HUES6 (cell line): ENCODE results near the gene INSIG1.
A peak's percentile ranks its signal among the peaks of the same experiment; 100 is the strongest.

Experiments used
- H3K27ac ChIP-seq: 2 replicates; pipeline ENCODE4 v1.7.0; 2013; ENCODE audit warnings: low read depth, mild to moderate bottlenecking, low read length, inconsistent platforms
- H3K27me3 ChIP-seq: 2 replicates; pipeline ENCODE4 v1.6.1; 2013; ENCODE audit warnings: low read length; ENCODE audit not compliant: control insufficient read depth, insufficient read depth
- H3K36me3 ChIP-seq: 2 replicates; pipeline ENCODE4 v1.6.1; 2013; ENCODE audit warnings: low read length; ENCODE audit not compliant: control insufficient read depth, insufficient read depth
- H3K4me1 ChIP-seq: 2 replicates; pipeline ENCODE4 v1.6.1; 2013; ENCODE audit warnings: low read length; ENCODE audit not compliant: control insufficient read depth, insufficient read depth
- H3K4me3 ChIP-seq: 2 replicates; pipeline ENCODE4 v1.5.1; 2013; ENCODE audit warnings: low read depth, low read length
- H3K9ac ChIP-seq: one replicate; pipeline ENCODE4 v1.6.1; 2013; ENCODE audit warnings: mild to moderate bottlenecking, low read length
- H3K9me3 ChIP-seq: 2 replicates; pipeline ENCODE4 v1.6.1; 2013; ENCODE audit warnings: low read depth, low read length; ENCODE audit not compliant: control insufficient read depth, insufficient read depth

Gene INSIG1

GRCh38 chr7:155296006-155296787 lies 1.5 kb upstream of the INSIG1 start:
- Histone ChIP-seq H3K4me1 (peaks cover 18% of the 10 kb centered on the region), H3K4me3 (peak overlapping the region; percentile 72), H3K9me3 (peaks cover 5% of the 10 kb centered on the region; the same call in 1 of the 2 replicates), H3K27ac (peak overlapping the region; percentile 91; the same call in 1 of the 2 replicates), H3K27me3 (no peaks in the 10 kb centered on the region), H3K9ac (peak overlapping the region; percentile 93), H3K36me3 (peaks cover 20% of the 10 kb centered on the region)

DNA sequence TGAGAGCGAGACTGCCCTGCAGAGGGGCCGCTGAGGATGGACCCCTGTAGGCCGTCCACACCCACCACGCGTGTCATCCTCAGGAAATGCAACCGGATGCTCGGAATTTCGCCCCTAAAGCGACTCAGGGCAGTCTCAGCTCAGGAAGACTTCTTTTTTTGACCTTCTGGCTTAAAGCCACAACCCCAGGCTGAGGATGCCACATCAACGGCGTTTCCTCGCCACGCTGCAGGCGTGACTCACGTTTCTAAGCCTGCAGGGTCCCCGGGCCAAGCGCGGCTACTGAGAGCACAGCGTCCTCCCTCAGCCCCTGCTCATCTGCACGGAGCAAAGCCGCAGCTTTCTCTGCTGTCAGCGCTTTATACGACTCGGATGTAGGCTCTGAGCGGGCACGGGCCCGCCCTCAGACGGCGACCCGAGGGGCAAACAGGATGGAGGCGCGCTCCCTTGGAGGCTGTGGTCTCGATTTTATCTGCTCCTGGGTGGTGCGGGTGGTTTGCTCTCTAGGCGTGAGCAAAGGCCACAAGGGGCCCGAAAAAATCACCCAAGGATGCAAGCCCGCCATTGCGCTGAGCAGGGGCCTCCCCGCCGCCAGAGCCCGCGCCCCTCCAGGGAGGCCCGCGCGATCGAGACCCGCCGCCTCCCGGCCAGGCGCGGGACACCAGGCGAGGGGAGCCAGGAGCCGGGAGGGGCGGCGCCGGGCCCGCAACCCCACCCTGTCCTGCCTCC lies 726 bp upstream of the INSIG1 start:
- Histone ChIP-seq H3K4me1 (peaks cover 18% of the 10 kb centered on the region), H3K4me3 (peak overlapping the region; percentile 72), H3K9me3 (peaks cover 5% of the 10 kb centered on the region; the same call in 1 of the 2 replicates), H3K27ac (peak overlapping the region; percentile 91; the same call in 1 of the 2 replicates), H3K27me3 (no peaks in the 10 kb centered on the region), H3K9ac (peak overlapping the region; percentile 93), H3K36me3 (peaks cover 25% of the 10 kb centered on the region)

DNA sequence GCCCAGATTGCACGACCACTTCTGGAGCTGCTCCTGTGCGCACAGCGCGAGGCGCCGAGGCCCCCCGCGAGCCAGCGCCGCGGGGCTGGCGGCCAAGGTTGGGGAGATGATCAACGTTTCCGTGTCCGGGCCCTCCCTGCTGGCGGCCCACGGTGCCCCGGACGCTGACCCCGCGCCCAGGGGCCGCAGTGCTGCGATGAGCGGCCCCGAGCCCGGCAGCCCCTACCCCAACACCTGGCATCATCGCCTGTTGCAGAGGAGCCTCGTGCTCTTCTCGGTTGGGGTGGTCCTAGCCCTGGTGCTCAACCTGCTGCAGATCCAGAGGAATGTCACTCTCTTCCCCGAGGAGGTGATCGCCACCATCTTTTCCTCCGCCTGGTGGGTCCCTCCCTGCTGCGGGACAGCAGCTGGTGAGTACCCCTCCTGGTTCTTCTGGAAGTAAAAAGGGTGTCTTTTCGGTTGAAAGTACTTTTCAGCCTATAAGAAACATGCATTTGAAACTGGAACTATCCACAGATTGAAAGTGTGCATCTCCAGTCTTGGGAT lies 683 bp downstream of the INSIG1 start:
- H3K9me3 ChIP-seq: peaks cover 5% of the 10 kb centered on the region; the same call in 1 of the 2 replicates
- H3K4me1 ChIP-seq: peaks cover 18% of the 10 kb centered on the region
- peaks cover 39% of the 10 kb centered on the region for H3K36me3 ChIP-seq
- no peaks in the 10 kb centered on the region for H3K27me3 ChIP-seq
- H3K27ac ChIP-seq: peak overlapping the region; percentile 74; the same call in 1 of the 2 replicates
- peak overlapping the region; percentile 74 for H3K4me3 ChIP-seq
- peak overlapping the region; percentile 72 for H3K9ac ChIP-seq

DNA sequence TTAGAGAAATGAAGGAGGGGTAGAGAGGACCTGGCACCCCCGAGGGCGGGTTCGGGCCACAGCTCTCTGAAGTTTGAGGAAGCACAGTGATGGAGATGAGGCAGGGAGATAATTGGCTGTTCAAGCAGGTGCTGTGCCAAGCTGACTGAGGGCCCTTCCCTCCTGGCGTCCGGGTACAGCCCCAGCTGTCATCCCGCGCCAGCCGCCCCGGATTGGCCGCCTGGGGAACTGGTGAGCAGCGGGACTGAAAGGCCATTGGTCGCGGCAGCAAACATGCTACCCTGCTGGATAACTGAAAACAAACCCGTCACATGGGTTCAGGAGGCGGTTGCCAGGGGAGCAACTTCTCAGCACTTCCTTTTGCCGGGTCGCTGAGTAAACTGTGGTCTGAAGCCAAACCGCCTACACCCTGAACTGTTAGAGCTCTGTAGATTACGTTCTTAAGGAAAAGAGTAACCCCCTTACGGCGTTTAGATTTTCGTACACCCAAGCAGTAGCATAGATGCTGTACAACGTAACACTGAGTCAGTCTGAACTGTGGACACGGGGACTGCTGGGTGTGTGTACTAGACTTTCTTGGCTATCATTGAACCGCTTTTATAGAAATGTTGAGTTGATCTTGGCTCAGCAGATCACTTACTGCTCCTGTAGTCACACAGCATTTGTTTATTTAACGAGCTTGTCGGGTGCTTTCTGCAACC lies 1.3 kb downstream of the INSIG1 start:
- Histone ChIP-seq H3K27me3 (no peaks in the 10 kb centered on the region), H3K36me3 (peaks cover 45% of the 10 kb centered on the region), H3K27ac (no peak overlapping the region), H3K4me1 (peaks cover 18% of the 10 kb centered on the region), H3K9ac (peak overlapping the region; percentile 72), H3K4me3 (peak overlapping the region; percentile 74), H3K9me3 (peaks cover 5% of the 10 kb centered on the region; the same call in 1 of the 2 replicates)

DNA sequence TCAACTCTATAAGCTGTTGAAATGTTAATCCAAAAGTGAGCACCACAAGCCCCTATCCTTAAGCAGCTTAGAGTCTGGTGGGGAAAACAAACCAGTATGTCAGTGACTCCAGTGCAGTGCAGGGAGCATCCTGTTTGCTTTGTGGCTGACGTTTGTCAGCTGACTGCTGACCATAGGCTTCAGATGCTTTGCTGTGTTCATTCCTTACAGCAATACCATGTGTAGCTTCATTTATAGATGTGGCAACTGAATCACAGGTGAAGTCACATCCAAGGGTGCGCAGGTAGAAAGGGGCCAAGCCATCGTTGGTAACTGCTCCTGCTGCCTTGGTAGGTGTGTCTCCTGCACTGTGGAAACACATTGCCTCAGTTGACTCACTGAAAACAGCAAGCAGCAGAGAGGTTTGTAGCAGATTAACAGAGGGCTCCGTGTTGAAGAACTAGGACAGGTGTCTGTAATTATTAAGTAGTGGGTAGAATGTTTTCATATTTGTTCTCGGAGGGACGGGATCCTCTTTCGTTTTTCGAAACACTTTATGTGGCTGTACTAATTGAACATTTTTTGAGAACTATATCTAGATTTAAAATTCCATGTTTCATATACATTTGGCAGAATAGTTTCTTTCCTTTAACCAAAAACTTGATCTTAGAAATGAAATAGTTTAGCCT lies 2.0 kb downstream of the INSIG1 start:
- peak overlapping the region; percentile 74 for H3K4me3 ChIP-seq
- no peaks in the 10 kb centered on the region for H3K27me3 ChIP-seq
- H3K27ac ChIP-seq: no peak overlapping the region
- peaks cover 52% of the 10 kb centered on the region for H3K36me3 ChIP-seq
- H3K4me1 ChIP-seq: peaks cover 18% of the 10 kb centered on the region
- H3K9me3 ChIP-seq: no peaks in the 10 kb centered on the region
- peak overlapping the region; percentile 9 for H3K9ac ChIP-seq

GRCh38 chr7:155300641-155301452 lies 3.2 kb downstream of the INSIG1 start:
- H3K27ac ChIP-seq: no peak overlapping the region
- peak overlapping the region; percentile 74; the same call in 1 of the 2 replicates for H3K4me3 ChIP-seq
- no peaks in the 10 kb centered on the region for H3K9me3 ChIP-seq
- peaks cover 20% of the 10 kb centered on the region for H3K4me1 ChIP-seq
- no peak overlapping the region for H3K9ac ChIP-seq
- H3K27me3 ChIP-seq: no peaks in the 10 kb centered on the region
- peaks cover 61% of the 10 kb centered on the region for H3K36me3 ChIP-seq

DNA sequence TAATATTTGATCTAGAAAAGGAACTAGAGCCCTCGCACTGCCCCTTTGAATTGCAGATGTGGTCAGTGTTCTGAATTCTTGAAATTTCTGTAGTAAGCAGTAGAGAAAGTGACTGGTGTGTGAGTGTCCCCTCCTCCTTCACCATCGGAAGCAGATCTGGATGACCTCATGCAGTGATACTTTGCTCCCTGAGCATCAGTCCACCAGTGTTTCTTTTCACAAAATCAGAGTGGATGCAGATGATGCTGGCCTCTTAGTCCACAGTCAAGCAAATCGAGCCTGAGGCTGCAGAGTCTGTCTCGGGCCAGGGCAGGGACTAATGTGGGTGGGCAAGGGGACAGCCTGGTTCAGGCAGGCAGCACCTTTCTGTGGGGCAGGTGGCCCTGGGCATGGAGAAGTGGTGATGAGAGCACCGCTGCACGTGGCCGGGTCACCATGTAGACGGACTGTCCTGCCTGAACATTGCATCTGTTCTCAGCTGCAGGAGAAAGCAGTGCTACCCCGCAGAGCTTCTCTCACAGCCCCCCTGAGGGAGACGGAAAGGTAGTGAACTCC lies 5.4 kb downstream of the INSIG1 start:
- Histone ChIP-seq H3K9me3 (no peaks in the 10 kb centered on the region), H3K4me3 (no peak overlapping the region), H3K36me3 (peaks cover 83% of the 10 kb centered on the region), H3K9ac (peak overlapping the region; percentile 12), H3K27ac (no peak overlapping the region), H3K27me3 (no peaks in the 10 kb centered on the region), H3K4me1 (peaks cover 10% of the 10 kb centered on the region)

- Histone ChIP-seq H3K9ac (no peak overlapping the region), H3K4me3 (no peak overlapping the region), H3K9me3 (no peaks in the 10 kb centered on the region), H3K27ac (no peak overlapping the region), H3K4me1 (peaks cover 10% of the 10 kb centered on the region), H3K27me3 (no peaks in the 10 kb centered on the region), H3K36me3 (peaks cover 91% of the 10 kb centered on the region)
Observed at GRCh38 chr7:155303897-155304296, 6.2 kb downstream of the INSIG1 start.

DNA sequence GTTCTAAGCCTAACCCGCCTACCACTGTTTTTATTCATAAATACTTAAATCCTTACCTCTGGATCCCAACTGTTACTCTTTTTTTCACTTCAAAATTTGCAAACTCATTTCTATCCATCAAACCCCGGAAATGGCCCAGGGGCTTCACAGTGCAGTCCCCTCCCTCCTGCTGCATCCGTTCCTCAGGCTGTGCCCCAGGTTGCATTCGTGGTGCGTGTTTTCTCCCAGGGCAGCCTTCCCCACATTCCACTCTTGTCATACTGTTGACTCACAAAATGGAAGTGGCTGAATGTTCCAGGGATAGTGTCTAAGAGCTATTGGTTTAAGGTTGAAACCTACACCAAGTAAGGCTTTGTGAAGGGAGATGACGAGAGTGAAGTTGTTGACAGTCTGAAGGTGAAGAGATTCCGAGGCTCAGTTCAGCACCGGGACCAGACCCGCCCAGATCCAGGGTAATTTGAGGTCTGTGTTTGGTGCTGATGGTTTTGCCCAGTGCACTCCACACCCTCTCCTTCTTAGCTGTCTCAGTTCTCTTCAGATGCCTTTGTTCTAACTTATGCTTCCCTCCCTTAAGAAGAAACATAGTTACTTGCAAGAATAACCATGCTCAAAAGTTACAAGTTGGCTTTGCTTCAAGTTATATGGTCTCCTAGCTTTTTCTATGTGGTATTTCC lies 7.7 kb downstream of the INSIG1 start:
- no peak overlapping the region for H3K27ac ChIP-seq
- H3K9ac ChIP-seq: no peak overlapping the region
- H3K9me3 ChIP-seq: no peaks in the 10 kb centered on the region
- no peaks in the 10 kb centered on the region for H3K27me3 ChIP-seq
- H3K36me3 ChIP-seq: peaks cover 94% of the 10 kb centered on the region
- no peak overlapping the region for H3K4me3 ChIP-seq
- H3K4me1 ChIP-seq: peaks cover 4% of the 10 kb centered on the region; the same call in 1 of the 2 replicates
